ENCODE data around the gene HDAC4.

HDAC4 gene

GRCh38 chr2:239321596-239322415, 79.0 kb downstream of the HDAC4 start:
- DNase-seq, result peak; percentile 74

GRCh38 chr2:239318790-239319661, 81.8 kb downstream of the HDAC4 start:
- peak; percentile 4 for ATAC-seq
- no peak for DNase-seq
- Mint-ChIP-seq H3K9me3 (peaks cover 5% of the 10 kb centered on the region), H3K4me3 (peak overlapping the region; percentile 70), H3K27me3 (no peaks in the 10 kb centered on the region), H3K4me1 (peaks cover 73% of the 10 kb centered on the region), H3K27ac (peak overlapping the region; percentile 79), H3K36me3 (ENCODE audit: low read depth) (peaks cover 12% of the 10 kb centered on the region)

More at GRCh38 chr2:239321596-239322415, 79.0 kb downstream of the HDAC4 start:
- H3K9me3 Mint-ChIP-seq, result no peaks in the 10 kb centered on the region
- H3K4me3 Mint-ChIP-seq, result peak overlapping the region; percentile 21
- H3K36me3 Mint-ChIP-seq (ENCODE audit: low read depth), result peaks cover 12% of the 10 kb centered on the region
- H3K27ac Mint-ChIP-seq, result peak overlapping the region; percentile 78
- peak; percentile 96 for ATAC-seq
- H3K27me3 Mint-ChIP-seq, result no peaks in the 10 kb centered on the region
- H3K4me1 Mint-ChIP-seq, result peaks cover 78% of the 10 kb centered on the region

- DNase-seq (no peak), ATAC-seq (no peak)
- Mint-ChIP-seq H3K27me3 (no peaks in the 10 kb centered on the region), H3K36me3 (ENCODE audit: low read depth) (peaks cover 14% of the 10 kb centered on the region), H3K4me3 (no peak overlapping the region), H3K4me1 (peaks cover 69% of the 10 kb centered on the region), H3K27ac (no peak overlapping the region), H3K9me3 (peaks cover 5% of the 10 kb centered on the region)
These were observed 82.6 kb downstream of the HDAC4 start for GRCh38 chr2:239318151-239318611.

GRCh38 chr2:239316562-239317465, 84.0 kb downstream of the HDAC4 start:
- peaks cover 56% of the 10 kb centered on the region for H3K4me1 Mint-ChIP-seq
- no peaks in the 10 kb centered on the region for H3K27me3 Mint-ChIP-seq
- no peak overlapping the region for H3K27ac Mint-ChIP-seq
- peaks cover 14% of the 10 kb centered on the region for H3K36me3 Mint-ChIP-seq (ENCODE audit: low read depth)
- no peak for ATAC-seq
- no peak for DNase-seq
- no peak overlapping the region for H3K4me3 Mint-ChIP-seq
- H3K9me3 Mint-ChIP-seq, result peaks cover 5% of the 10 kb centered on the region

GRCh38 chr2:239315308-239315707, 85.5 kb downstream of the HDAC4 start:
- DNase-seq, result no peak
- Mint-ChIP-seq H3K9me3 (peaks cover 5% of the 10 kb centered on the region), H3K4me3 (no peak overlapping the region), H3K36me3 (ENCODE audit: low read depth) (peaks cover 10% of the 10 kb centered on the region), H3K27me3 (no peaks in the 10 kb centered on the region), H3K4me1 (peaks cover 47% of the 10 kb centered on the region), H3K27ac (no peak overlapping the region)
- no peak for ATAC-seq

GRCh38 chr2:239313776-239314175, 87.0 kb downstream of the HDAC4 start:
- peaks cover 5% of the 10 kb centered on the region for H3K9me3 Mint-ChIP-seq
- H3K27me3 Mint-ChIP-seq, result no peaks in the 10 kb centered on the region
- no peak for ATAC-seq
- peaks cover 33% of the 10 kb centered on the region for H3K4me1 Mint-ChIP-seq
- H3K36me3 Mint-ChIP-seq (ENCODE audit: low read depth), result peaks cover 10% of the 10 kb centered on the region
- no peak for DNase-seq
- H3K27ac Mint-ChIP-seq, result no peak overlapping the region
- no peak overlapping the region for H3K4me3 Mint-ChIP-seq

GRCh38 chr2:239312741-239313667, 87.8 kb downstream of the HDAC4 start:
- Mint-ChIP-seq H3K36me3 (ENCODE audit: low read depth) (peaks cover 10% of the 10 kb centered on the region), H3K4me3 (no peak overlapping the region), H3K4me1 (peaks cover 26% of the 10 kb centered on the region), H3K27ac (no peak overlapping the region), H3K27me3 (no peaks in the 10 kb centered on the region), H3K9me3 (peaks cover 5% of the 10 kb centered on the region)
- peak; percentile 20 for ATAC-seq
- peak; percentile 0 for DNase-seq

GRCh38 chr2:239312081-239312511, 88.7 kb downstream of the HDAC4 start:
- peaks cover 10% of the 10 kb centered on the region for H3K36me3 Mint-ChIP-seq (ENCODE audit: low read depth)
- H3K27me3 Mint-ChIP-seq, result no peaks in the 10 kb centered on the region
- H3K27ac Mint-ChIP-seq, result no peak overlapping the region
- no peak overlapping the region for H3K4me3 Mint-ChIP-seq
- peaks cover 20% of the 10 kb centered on the region for H3K4me1 Mint-ChIP-seq
- ATAC-seq, result no peak
- H3K9me3 Mint-ChIP-seq, result peaks cover 5% of the 10 kb centered on the region
- peak; percentile 0 for DNase-seq

GRCh38 chr2:239311132-239312040, 89.4 kb downstream of the HDAC4 start:
- DNase-seq, result peak; percentile 0
- no peaks in the 10 kb centered on the region for H3K27me3 Mint-ChIP-seq

GRCh38 chr2:239310401-239311061, 90.3 kb downstream of the HDAC4 start:
- no peak for ATAC-seq
- H3K36me3 Mint-ChIP-seq (ENCODE audit: low read depth), result peaks cover 10% of the 10 kb centered on the region
- H3K9me3 Mint-ChIP-seq, result peaks cover 5% of the 10 kb centered on the region
- H3K4me1 Mint-ChIP-seq, result peaks cover 10% of the 10 kb centered on the region
- no peak overlapping the region for H3K27ac Mint-ChIP-seq
- no peak for DNase-seq
- no peak overlapping the region for H3K4me3 Mint-ChIP-seq
- H3K27me3 Mint-ChIP-seq, result no peaks in the 10 kb centered on the region

More at GRCh38 chr2:239311132-239312040, 89.4 kb downstream of the HDAC4 start:
- Mint-ChIP-seq H3K27ac (no peak overlapping the region), H3K4me1 (peaks cover 14% of the 10 kb centered on the region), H3K4me3 (no peak overlapping the region), H3K36me3 (ENCODE audit: low read depth) (peaks cover 10% of the 10 kb centered on the region), H3K9me3 (peaks cover 5% of the 10 kb centered on the region)
- no peak for ATAC-seq

- DNase-seq (no peak), ATAC-seq (no peak)
- Mint-ChIP-seq H3K27ac (no peak overlapping the region), H3K36me3 (ENCODE audit: low read depth) (peaks cover 5% of the 10 kb centered on the region), H3K9me3 (no peaks in the 10 kb centered on the region), H3K4me1 (peaks cover 4% of the 10 kb centered on the region), H3K4me3 (no peak overlapping the region), H3K27me3 (no peaks in the 10 kb centered on the region)
These were observed 91.2 kb downstream of the HDAC4 start for GRCh38 chr2:239309398-239310245.

All from activated naive CD8-positive, alpha-beta T cell treated with anti-CD3 and anti-CD28 coated beads, Interleukin-2, amount 50 U/mL, for 24 hours (primary cell).